ENCODE measurements around the gene TNPO2. TPM values are rescaled to one million over a fixed set of nuclear protein-coding genes. Genes with fewer than 3 reads are reported as not detected.

TNPO2 gene
- total RNA-seq, 1 donor from 2014 or later, result 76.3 TPM

DNA sequence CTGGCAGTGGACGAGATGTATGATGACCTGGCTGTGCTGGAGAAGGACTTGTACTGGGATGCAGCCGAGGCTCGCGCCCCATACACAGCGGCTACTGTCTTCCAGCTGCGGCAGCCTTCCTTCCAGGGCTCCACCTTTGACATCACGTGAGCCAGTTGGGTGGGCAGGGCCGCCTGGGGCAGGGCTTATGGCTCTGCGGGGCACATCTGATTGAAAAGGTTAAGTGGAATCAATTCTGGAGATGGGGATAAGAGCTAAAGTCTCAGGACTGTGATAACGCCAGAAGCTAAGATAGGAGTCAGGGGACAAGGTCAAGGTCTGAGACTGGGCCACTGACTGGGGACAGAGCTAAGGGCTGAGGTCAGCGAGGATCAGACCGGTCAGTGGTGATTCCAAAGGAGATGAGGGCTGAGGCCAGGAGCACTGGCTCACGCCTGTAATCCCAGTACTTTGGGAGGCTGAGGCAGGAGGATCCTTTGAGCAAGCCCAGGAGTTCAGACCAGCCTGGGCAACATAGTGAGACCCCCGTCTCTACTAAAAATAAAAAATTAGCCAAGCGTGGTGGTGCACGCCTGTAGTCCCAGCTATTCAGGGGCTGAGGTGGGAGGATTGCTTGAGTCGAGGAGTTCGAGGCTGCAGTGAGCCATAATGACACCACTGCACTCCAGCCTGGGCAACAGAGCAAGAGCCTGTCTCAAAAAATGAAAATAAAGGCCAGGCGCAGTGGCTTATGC is 32.6 kb upstream of the TNPO2 start:
- no peaks in the 10 kb centered on the region for H3K4me1 ChIP-seq (ENCODE audit: insufficient read depth, low read length)
- no peaks in the 10 kb centered on the region for H4K20me1 ChIP-seq (ENCODE audit: insufficient read depth, low read length)
- H2AFZ ChIP-seq (ENCODE audit: low read depth, low read length), result no peak overlapping the region
- Mint-ChIP-seq H3K27ac (ENCODE audit: unreplicated experiment) (no peak overlapping the region), H3K9me3 (ENCODE audit: unreplicated experiment) (no peaks in the 10 kb centered on the region), H3K4me3 (ENCODE audit: unreplicated experiment) (no peak overlapping the region), H3K27me3 (ENCODE audit: low read depth, unreplicated experiment) (peaks cover 23% of the 10 kb centered on the region), H3K36me3 (ENCODE audit: low read depth, unreplicated experiment) (no peaks in the 10 kb centered on the region), H3K4me1 (ENCODE audit: low read depth, unreplicated experiment) (no peaks in the 10 kb centered on the region)
- H3K9me3 ChIP-seq (ENCODE audit: insufficient read depth, low read depth, low read length), result no peaks in the 10 kb centered on the region
- FAIRE-seq (peak; percentile 26), DNase-seq (ENCODE audit: low read depth) (no peak)
- no peaks in the 10 kb centered on the region for H3K79me2 ChIP-seq (ENCODE audit: insufficient read depth, low read length)
- H3K27ac ChIP-seq (ENCODE audit: low read depth, low read length), result no peak overlapping the region
- no peak overlapping the region for H3K4me2 ChIP-seq (ENCODE audit: low read length)
- peaks cover 3% of the 10 kb centered on the region for H3K27me3 ChIP-seq (ENCODE audit: insufficient read depth, low read length)
- TF ChIP-seq, protein P1, sequence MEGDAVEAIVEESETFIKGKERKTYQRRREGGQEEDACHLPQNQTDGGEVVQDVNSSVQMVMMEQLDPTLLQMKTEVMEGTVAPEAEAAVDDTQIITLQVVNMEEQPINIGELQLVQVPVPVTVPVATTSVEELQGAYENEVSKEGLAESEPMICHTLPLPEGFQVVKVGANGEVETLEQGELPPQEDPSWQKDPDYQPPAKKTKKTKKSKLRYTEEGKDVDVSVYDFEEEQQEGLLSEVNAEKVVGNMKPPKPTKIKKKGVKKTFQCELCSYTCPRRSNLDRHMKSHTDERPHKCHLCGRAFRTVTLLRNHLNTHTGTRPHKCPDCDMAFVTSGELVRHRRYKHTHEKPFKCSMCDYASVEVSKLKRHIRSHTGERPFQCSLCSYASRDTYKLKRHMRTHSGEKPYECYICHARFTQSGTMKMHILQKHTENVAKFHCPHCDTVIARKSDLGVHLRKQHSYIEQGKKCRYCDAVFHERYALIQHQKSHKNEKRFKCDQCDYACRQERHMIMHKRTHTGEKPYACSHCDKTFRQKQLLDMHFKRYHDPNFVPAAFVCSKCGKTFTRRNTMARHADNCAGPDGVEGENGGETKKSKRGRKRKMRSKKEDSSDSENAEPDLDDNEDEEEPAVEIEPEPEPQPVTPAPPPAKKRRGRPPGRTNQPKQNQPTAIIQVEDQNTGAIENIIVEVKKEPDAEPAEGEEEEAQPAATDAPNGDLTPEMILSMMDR (IDR thresholded peaks at IDR 0.05; ENCODE audit: insufficient read depth, low read depth, low read length), result no peak
- TF ChIP-seq EZH2 (IDR thresholded peaks at IDR 0.05; ENCODE audit: insufficient read depth, low read length), result no peak
- H3K4me3 ChIP-seq (ENCODE audit: insufficient read depth, low read depth, low read length), result no peak overlapping the region
- no peaks in the 10 kb centered on the region for H3K36me3 ChIP-seq (ENCODE audit: insufficient read depth, low read length)
- no peak overlapping the region for H3K9ac ChIP-seq (ENCODE audit: low read length)

DNA sequence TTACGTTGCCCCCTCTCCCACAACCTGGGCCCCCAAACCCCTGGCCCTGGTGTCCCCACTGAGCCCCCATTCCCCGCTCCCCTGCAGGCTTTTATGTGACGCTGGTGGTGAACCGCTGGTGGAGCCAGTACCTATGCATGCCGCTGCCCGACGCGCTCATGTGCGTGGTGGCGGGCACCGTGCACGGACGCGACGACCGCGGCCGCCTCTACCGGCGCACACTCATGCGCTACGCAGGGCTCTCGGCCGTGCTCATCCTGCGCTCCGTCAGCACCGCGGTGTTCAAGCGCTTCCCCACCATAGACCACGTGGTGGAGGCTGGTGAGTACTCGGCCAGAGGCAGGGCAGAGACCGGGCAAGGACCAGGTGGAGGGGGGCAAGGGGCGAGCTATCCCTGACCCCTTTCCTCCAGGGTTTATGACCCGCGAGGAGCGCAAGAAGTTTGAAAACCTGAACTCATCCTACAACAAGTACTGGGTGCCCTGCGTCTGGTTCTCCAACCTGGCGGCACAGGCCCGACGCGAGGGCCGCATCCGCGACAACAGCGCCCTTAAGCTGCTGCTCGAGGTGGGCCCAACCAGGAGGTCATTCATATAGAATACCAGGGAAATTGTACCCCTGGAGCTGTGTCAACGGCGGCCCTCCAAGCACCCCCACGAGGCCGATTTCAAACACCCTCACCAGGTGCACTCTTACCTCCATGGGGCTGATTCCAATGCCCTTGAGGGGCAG is 30.9 kb upstream of the TNPO2 start:
- H3K9ac ChIP-seq (ENCODE audit: low read length), result no peak overlapping the region
- no peak overlapping the region for H3K27ac ChIP-seq (ENCODE audit: low read depth, low read length)
- TF ChIP-seq, protein P1 (IDR thresholded peaks at IDR 0.05; ENCODE audit: insufficient read depth, low read depth, low read length), result no peak
- no peak for TF ChIP-seq EZH2 (IDR thresholded peaks at IDR 0.05; ENCODE audit: insufficient read depth, low read length)
- Mint-ChIP-seq H3K9me3 (ENCODE audit: unreplicated experiment) (peaks cover 4% of the 10 kb centered on the region), H3K27me3 (ENCODE audit: low read depth, unreplicated experiment) (peaks cover 36% of the 10 kb centered on the region), H3K4me3 (ENCODE audit: unreplicated experiment) (no peak overlapping the region), H3K4me1 (ENCODE audit: low read depth, unreplicated experiment) (no peaks in the 10 kb centered on the region), H3K27ac (ENCODE audit: unreplicated experiment) (no peak overlapping the region), H3K36me3 (ENCODE audit: low read depth, unreplicated experiment) (no peaks in the 10 kb centered on the region)
- no peak overlapping the region for H3K4me3 ChIP-seq (ENCODE audit: insufficient read depth, low read depth, low read length)
- no peaks in the 10 kb centered on the region for H3K4me1 ChIP-seq (ENCODE audit: insufficient read depth, low read length)
- H3K4me2 ChIP-seq (ENCODE audit: low read length), result no peak overlapping the region
- FAIRE-seq, result no peak
- DNase-seq (ENCODE audit: low read depth), result no peak
- no peaks in the 10 kb centered on the region for H4K20me1 ChIP-seq (ENCODE audit: insufficient read depth, low read length)
- H3K36me3 ChIP-seq (ENCODE audit: insufficient read depth, low read length), result no peaks in the 10 kb centered on the region
- H3K27me3 ChIP-seq (ENCODE audit: insufficient read depth, low read length), result peaks cover 8% of the 10 kb centered on the region
- no peaks in the 10 kb centered on the region for H3K9me3 ChIP-seq (ENCODE audit: insufficient read depth, low read depth, low read length)
- H2AFZ ChIP-seq (ENCODE audit: low read depth, low read length), result no peak overlapping the region
- H3K79me2 ChIP-seq (ENCODE audit: insufficient read depth, low read length), result no peaks in the 10 kb centered on the region

All from astrocyte (in vitro differentiated cells and primary cell).